RWPE1 (cell line): Measurements from ENCODE around the gene TSPAN3.

Experiments
- CTCF ChIA-PET: fragments of 350-600 bp; sonication (Branson Sonifier 250); formaldehyde crosslinking; extraction: SDS; loops from one replicate; lab custom pipeline; 2021; lab: Yijun Ruan, JAX
- POLR2A ChIA-PET: fragments of 400-600 bp; formaldehyde crosslinking; extraction: SDS; loops from one replicate; lab custom pipeline; 2020; ENCODE audit warnings: antibody characterized with exemption; ENCODE audit not compliant: low non-redundant PET; lab: Yijun Ruan, JAX
- DNase-seq: peaks from one replicate; pipeline ENCODE4 v3.0.0; 2012; ENCODE audit warnings: low spot score
- H3K27ac ChIP-seq: fragments of 450-650 bp; 2 replicates; pipeline ENCODE4 v1.5.1; 2017
- TF ChIP-seq, protein P1 (sequence below): fragments of 450-650 bp; conservative IDR thresholded peaks from 2 replicates; pipeline ENCODE4 v1.5.1; 2017; ENCODE audit warnings: low read depth, mild to moderate bottlenecking

TSPAN3 gene

GRCh38 chr15:77068633-77069032 is 2.3 kb downstream of the TSPAN3 start:
- H3K27ac ChIP-seq, result no peak overlapping the region
- DNase-seq, result no peak
- ChIA-PET POLR2A (no interaction called here), CTCF (interaction anchor here (0.6 kb wide), 1 partner anchor 28 kb away, joined by 3 read pairs; no protein-coding TSS in a partner anchor)
- TF ChIP-seq, protein P1, sequence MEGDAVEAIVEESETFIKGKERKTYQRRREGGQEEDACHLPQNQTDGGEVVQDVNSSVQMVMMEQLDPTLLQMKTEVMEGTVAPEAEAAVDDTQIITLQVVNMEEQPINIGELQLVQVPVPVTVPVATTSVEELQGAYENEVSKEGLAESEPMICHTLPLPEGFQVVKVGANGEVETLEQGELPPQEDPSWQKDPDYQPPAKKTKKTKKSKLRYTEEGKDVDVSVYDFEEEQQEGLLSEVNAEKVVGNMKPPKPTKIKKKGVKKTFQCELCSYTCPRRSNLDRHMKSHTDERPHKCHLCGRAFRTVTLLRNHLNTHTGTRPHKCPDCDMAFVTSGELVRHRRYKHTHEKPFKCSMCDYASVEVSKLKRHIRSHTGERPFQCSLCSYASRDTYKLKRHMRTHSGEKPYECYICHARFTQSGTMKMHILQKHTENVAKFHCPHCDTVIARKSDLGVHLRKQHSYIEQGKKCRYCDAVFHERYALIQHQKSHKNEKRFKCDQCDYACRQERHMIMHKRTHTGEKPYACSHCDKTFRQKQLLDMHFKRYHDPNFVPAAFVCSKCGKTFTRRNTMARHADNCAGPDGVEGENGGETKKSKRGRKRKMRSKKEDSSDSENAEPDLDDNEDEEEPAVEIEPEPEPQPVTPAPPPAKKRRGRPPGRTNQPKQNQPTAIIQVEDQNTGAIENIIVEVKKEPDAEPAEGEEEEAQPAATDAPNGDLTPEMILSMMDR, result no peak

DNA sequence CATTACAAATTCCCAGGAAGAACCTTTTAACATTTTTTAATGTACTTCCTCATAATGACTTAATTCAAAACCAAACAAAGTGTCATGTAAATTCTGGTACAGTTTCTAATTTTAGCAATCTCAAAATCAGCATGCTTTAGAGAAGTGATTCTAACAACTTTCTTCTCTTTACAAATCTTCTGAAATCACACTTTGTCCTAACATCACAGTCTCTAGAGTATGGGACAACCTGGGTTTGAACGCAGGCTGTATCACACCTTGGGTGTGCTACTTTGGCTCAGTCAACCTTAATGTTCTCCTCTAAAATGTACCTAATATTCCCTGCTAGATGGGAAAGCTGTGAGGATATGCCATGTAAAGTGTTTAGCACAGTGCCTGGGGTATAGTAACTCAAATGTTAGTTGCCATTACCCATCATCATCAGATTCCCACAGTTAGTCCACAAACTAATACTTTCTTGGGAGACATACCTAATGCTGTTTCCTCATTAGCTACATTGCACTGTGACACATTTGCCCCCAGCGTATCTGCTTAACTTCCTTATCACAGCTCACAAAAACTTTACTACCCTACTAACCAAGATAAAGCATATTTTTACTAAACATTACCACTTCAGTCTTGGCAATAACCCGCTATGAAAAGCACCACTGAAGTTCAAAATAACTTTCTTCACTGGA is 3.1 kb downstream of the TSPAN3 start:
- ChIA-PET POLR2A (no interaction called here), CTCF (interaction anchor here (0.6 kb wide), 1 partner anchor 27 kb away, joined by 3 read pairs; no protein-coding TSS in a partner anchor)
- H3K27ac ChIP-seq, result no peak overlapping the region
- TF ChIP-seq, protein P1, result no peak
- DNase-seq, result no peak

DNA sequence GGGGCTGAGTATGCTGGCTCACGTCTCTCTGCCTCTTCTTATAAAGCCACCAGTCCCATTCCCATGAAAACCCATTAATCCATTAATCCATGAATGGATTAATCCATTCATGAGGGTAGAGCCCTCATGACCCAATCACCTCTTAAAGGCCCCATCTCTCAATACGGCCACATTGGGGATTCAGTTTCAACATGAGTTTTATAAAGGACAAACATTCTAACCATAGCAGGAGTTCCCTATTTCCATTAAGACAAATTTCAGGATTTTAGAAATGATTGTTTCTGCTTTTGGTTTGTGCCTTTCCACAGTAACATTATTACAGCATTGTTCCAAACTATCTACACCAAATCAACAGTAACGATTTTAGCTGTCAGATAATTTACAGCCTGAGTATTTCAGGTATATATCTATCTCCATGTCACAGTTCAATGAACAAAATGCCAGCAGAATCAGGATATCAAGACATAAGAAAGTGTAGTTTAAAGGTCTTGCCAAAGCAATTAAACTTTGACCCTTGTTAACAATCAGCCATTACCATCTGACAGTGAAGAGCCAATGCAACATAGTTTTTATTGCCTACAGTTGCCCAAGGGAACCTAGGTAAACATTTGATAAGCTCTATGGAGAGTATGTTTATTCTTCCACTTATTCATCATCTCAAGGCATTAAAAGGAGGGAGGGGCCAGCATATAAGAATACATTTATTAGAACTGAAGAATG is 3.8 kb downstream of the TSPAN3 start:
- TF ChIP-seq, protein P1, result no peak
- CTCF ChIA-PET, result no interaction called here
- H3K27ac ChIP-seq, result no peak overlapping the region
- POLR2A ChIA-PET, result no interaction called here
- peak; percentile 36 for DNase-seq

GRCh38 chr15:77064539-77065308 is 6.2 kb downstream of the TSPAN3 start:
- peak; percentile 38 for DNase-seq

GRCh38 chr15:77064063-77064462 is 6.8 kb downstream of the TSPAN3 start:
- TF ChIP-seq, protein P1, result no peak
- DNase-seq, result no peak
- H3K27ac ChIP-seq, result no peak overlapping the region
- ChIA-PET POLR2A (no interaction called here), CTCF (interaction anchor here (1.2 kb wide), 1 partner anchor 29 kb away, joined by 6 read pairs; no protein-coding TSS in a partner anchor)

More at GRCh38 chr15:77064539-77065308, 6.2 kb downstream of the TSPAN3 start:
- no peak overlapping the region for H3K27ac ChIP-seq
- CTCF ChIA-PET, result interaction anchor here (1.2 kb wide), 1 partner anchor 30 kb away, joined by 6 read pairs; no protein-coding TSS in a partner anchor
- POLR2A ChIA-PET, result no interaction called here
- TF ChIP-seq, protein P1, result no peak

DNA sequence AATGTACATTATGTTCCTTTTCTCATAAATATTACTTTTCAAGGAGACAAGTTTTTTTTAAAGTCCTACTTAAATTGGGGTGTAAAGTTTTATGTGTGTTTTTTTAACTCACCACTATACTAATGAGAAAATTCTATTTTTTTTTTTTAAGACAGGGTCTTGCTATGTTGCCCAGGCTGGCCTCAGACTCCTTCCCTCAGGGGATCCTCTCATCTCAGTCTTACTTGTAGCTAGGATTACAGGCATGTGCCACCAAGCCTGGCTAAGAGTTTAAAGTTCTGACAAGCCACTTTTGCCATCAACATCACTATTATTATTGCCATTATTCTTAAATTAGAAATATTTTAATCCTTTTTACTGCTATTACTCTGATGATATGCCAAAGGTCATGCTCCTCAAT is 7.7 kb downstream of the TSPAN3 start:
- ChIA-PET CTCF (no interaction called here), POLR2A (no interaction called here)
- DNase-seq, result no peak
- TF ChIP-seq, protein P1, result no peak
- H3K27ac ChIP-seq, result no peak overlapping the region
